EL (cell line): ENCODE results near the gene MED14.
A peak's percentile ranks its signal among the peaks of the same experiment; 100 is the strongest.
"Not testable (repeated sequence)": the region's sequence is repeated elsewhere in the genome, so short reads cannot be mapped to it uniquely, and the experiment has no call there.

ENCODE experiments used
- DNase-seq: peaks from one replicate; pipeline ENCODE4 v3.0.0-alpha.2; 2016

MED14 gene

GRCh38 chrX:40735325-40736169 lies at the start of gene MED14:
MED14 (minus strand) TSS chrX:40735542; CDS start chrX:40735412, 130 bp downstream.
- peak; percentile 85 for DNase-seq

GRCh38 chrX:40784516-40785151 lies 49.3 kb upstream of the MED14 start:
- no peak for DNase-seq

GRCh38 chrX:40782644-40783259 lies 47.4 kb upstream of the MED14 start:
- DNase-seq = not testable (repeated sequence)

GRCh38 chrX:40780951-40781350 lies 45.6 kb upstream of the MED14 start:
- DNase-seq = no peak

GRCh38 chrX:40780082-40780481 lies 44.7 kb upstream of the MED14 start:
- no peak for DNase-seq

GRCh38 chrX:40778861-40779575 lies 43.7 kb upstream of the MED14 start:
- peak; percentile 50 for DNase-seq

- peak; percentile 64 for DNase-seq
Measured at GRCh38 chrX:40773809-40774208, 38.5 kb upstream of the MED14 start.

GRCh38 chrX:40773188-40773587 lies 37.8 kb upstream of the MED14 start:
- DNase-seq = no peak

GRCh38 chrX:40772290-40772689 lies 36.9 kb upstream of the MED14 start:
- DNase-seq = peak; percentile 45

- no peak for DNase-seq
Measured at GRCh38 chrX:40761762-40762161, 26.4 kb upstream of the MED14 start.

GRCh38 chrX:40759374-40759773 lies 24.0 kb upstream of the MED14 start:
- no peak for DNase-seq

GRCh38 chrX:40757058-40757457 lies 21.7 kb upstream of the MED14 start:
- no peak for DNase-seq

GRCh38 chrX:40755291-40756249 lies 20.2 kb upstream of the MED14 start:
- DNase-seq = no peak

GRCh38 chrX:40749681-40750494 lies 14.5 kb upstream of the MED14 start:
- DNase-seq = no peak

GRCh38 chrX:40748977-40749376 lies 13.6 kb upstream of the MED14 start:
- DNase-seq = no peak

GRCh38 chrX:40746521-40746920 lies 11.2 kb upstream of the MED14 start:
- no peak for DNase-seq

- no peak for DNase-seq
Measured at GRCh38 chrX:40736170-40736505, 796 bp upstream of the MED14 start.

GRCh38 chrX:40734971-40735324 lies 394 bp downstream of the MED14 start:
- peak; percentile 11 for DNase-seq

GRCh38 chrX:40733706-40734105 lies 1.6 kb downstream of the MED14 start:
- no peak for DNase-seq

GRCh38 chrX:40732499-40732898 lies 2.8 kb downstream of the MED14 start:
- DNase-seq = not testable (repeated sequence)
